GM12865 (cell line): ENCODE data around the gene LRRC4.

Experiments
- DNase-seq: peaks from one replicate; pipeline ENCODE4 v3.0.0; 2010; ENCODE audit warnings: low read depth
- H3K4me3 ChIP-seq: 2 replicates; pipeline ENCODE4 v1.5.1; 2011; ENCODE audit warnings: mild to moderate bottlenecking, low read depth, low read length, control low read depth
- CTCF ChIP-seq: IDR thresholded peaks from 2 replicates; pipeline ENCODE4 v1.5.1; 2011; ENCODE audit warnings: low read length, control low read depth, low read depth, inconsistent platforms; ENCODE audit not compliant: insufficient read depth; ENCODE audit errors: missing control alignments

The LRRC4 gene

GRCh38 chr7:128006550-128007302, 24.5 kb downstream of the LRRC4 start:
- no peak for DNase-seq
- no peak for TF ChIP-seq CTCF
- no peak overlapping the region for H3K4me3 ChIP-seq

GRCh38 chr7:128005759-128006159, 25.5 kb downstream of the LRRC4 start:
- no peak for TF ChIP-seq CTCF
- DNase-seq = no peak
- H3K4me3 ChIP-seq = no peak overlapping the region

GRCh38 chr7:128005117-128005516, 26.1 kb downstream of the LRRC4 start:
- no peak for DNase-seq
- TF ChIP-seq CTCF = no peak
- H3K4me3 ChIP-seq = no peak overlapping the region

- DNase-seq = no peak
- TF ChIP-seq CTCF = no peak
- no peak overlapping the region for H3K4me3 ChIP-seq
Measured at GRCh38 chr7:128004623-128005022, 26.6 kb downstream of the LRRC4 start.

- H3K4me3 ChIP-seq = no peak overlapping the region
- no peak for TF ChIP-seq CTCF
Measured at GRCh38 chr7:128003787-128004186, 27.4 kb downstream of the LRRC4 start.

GRCh38 chr7:128003167-128003566, 28.1 kb downstream of the LRRC4 start:
- no peak for TF ChIP-seq CTCF
- peak; percentile 38 for DNase-seq
- no peak overlapping the region for H3K4me3 ChIP-seq

More at GRCh38 chr7:128003787-128004186, 27.4 kb downstream of the LRRC4 start:
- DNase-seq = no peak

GRCh38 chr7:128000854-128001265, 30.4 kb downstream of the LRRC4 start:
- peak; percentile 78 for DNase-seq
- H3K4me3 ChIP-seq = no peak overlapping the region
- TF ChIP-seq CTCF = no peak
